Left ventricle myocardium inferior (tissue), 1 donor: ENCODE results near the gene CAMK2A. TPM values are rescaled to one million over a fixed set of nuclear protein-coding genes. Genes with fewer than 3 reads are reported as not detected.

Experiments
- DNase-seq: peaks from one replicate; pipeline ENCODE4 v3.0.0-alpha.2; 2020
- H3K27ac ChIP-seq: fragments of 200-600 bp; replicated peaks from 2 replicates; pipeline ENCODE4 v1.8.0; 2021
- H3K27me3 ChIP-seq: fragments of 200-600 bp; 2 replicates; pipeline ENCODE4 v1.8.0; 2021; ENCODE audit warnings: low read depth
- H3K36me3 ChIP-seq: fragments of 200-600 bp; 2 replicates; pipeline ENCODE4 v1.8.0; 2021
- H3K4me1 ChIP-seq: fragments of 200-600 bp; 2 replicates; pipeline ENCODE4 v1.8.0; 2021
- H3K4me3 ChIP-seq: fragments of 200-600 bp; 2 replicates; pipeline ENCODE4 v1.8.0; 2021; ENCODE audit warnings: mild to moderate bottlenecking, moderate library complexity
- H3K9me3 ChIP-seq: fragments of 200-600 bp; replicated peaks from 2 replicates; pipeline ENCODE4 v1.8.0; 2021
- intact Hi-C: fragments of 100-400 bp; cut with micrococcal nuclease; formaldehyde crosslinking; loops from one replicate; pipeline ENCODE4 v1.11.0; 2022
- total RNA-seq: library from RNA; stranded (reverse); fragmentation: NEBNext Ultra II Directional; extraction: Animal tissue kit (Norgen Biotek cat#: 25700); gene quantifications from one replicate; pipeline ENCODE4 v1.2.1, GENCODE V29; 2021
- TF ChIP-seq, protein P1 (sequence below): fragments of 200-600 bp; IDR thresholded peaks from 2 replicates; pipeline ENCODE4 v1.8.0; 2021; ENCODE audit warnings: antibody characterized with exemption, mild to moderate bottlenecking, borderline replicate concordance
- donor health status: DM: no; HTN: yes; CAD: no; lungs with severe emphysema.

Gene CAMK2A
- total RNA-seq, 1 donor from 2014 or later = 19.4 TPM

- intact Hi-C loops = no loop called here
- DNase-seq = no peak
- no peaks in the 10 kb centered on the region for H3K36me3 ChIP-seq
- no peaks in the 10 kb centered on the region for H3K9me3 ChIP-seq
- no peak overlapping the region for H3K4me3 ChIP-seq
- TF ChIP-seq, protein P1, sequence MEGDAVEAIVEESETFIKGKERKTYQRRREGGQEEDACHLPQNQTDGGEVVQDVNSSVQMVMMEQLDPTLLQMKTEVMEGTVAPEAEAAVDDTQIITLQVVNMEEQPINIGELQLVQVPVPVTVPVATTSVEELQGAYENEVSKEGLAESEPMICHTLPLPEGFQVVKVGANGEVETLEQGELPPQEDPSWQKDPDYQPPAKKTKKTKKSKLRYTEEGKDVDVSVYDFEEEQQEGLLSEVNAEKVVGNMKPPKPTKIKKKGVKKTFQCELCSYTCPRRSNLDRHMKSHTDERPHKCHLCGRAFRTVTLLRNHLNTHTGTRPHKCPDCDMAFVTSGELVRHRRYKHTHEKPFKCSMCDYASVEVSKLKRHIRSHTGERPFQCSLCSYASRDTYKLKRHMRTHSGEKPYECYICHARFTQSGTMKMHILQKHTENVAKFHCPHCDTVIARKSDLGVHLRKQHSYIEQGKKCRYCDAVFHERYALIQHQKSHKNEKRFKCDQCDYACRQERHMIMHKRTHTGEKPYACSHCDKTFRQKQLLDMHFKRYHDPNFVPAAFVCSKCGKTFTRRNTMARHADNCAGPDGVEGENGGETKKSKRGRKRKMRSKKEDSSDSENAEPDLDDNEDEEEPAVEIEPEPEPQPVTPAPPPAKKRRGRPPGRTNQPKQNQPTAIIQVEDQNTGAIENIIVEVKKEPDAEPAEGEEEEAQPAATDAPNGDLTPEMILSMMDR = no peak
- H3K27ac ChIP-seq = no peak overlapping the region
- peaks cover 31% of the 10 kb centered on the region for H3K4me1 ChIP-seq
- no peaks in the 10 kb centered on the region for H3K27me3 ChIP-seq
Observed at GRCh38 chr5:150246429-150246828, 43.1 kb downstream of the CAMK2A start.

- Histone ChIP-seq H3K36me3 (no peaks in the 10 kb centered on the region), H3K4me3 (peak overlapping the region; percentile 60), H3K4me1 (peaks cover 31% of the 10 kb centered on the region), H3K27ac (peak overlapping the region; percentile 73), H3K27me3 (no peaks in the 10 kb centered on the region), H3K9me3 (no peaks in the 10 kb centered on the region)
- DNase-seq = no peak
- intact Hi-C loops = no loop called here
- TF ChIP-seq, protein P1 = no peak
Observed at GRCh38 chr5:150245808-150246207, 43.8 kb downstream of the CAMK2A start.

DNA sequence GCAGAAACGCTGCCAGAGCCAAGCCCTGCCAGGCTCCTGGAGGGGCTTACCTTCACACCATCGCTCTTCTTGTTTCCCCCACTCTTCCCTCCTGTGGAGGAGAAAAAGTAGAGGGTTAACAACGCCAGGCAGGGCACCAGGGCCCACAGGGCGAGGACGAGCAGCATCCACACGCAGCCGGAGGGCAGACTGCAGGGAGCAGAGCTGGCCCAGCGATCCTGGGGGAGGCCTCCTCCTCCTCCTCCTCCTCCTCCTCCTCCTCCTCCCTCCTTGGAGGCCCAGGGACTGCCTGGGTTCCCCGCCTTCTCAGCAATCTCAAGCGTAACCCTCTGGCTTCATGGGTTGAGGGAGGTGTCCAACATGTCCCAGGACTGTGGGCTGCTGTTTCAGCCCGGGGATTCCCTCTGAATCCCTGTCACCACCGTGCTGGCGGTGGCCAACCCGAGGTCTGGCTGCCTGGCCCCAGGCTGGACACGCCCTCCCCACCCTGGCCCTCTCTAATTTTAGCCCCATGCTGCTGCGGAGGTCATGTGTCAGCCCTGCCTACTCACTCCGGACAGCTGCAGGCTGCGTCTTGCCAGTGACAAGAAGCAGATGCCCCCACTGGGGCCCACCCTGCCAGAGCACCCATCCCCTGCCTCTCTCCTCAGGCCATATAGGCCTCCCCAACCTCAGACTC lies 44.3 kb downstream of the CAMK2A start:
- Histone ChIP-seq H3K36me3 (no peaks in the 10 kb centered on the region), H3K27me3 (no peaks in the 10 kb centered on the region), H3K9me3 (no peaks in the 10 kb centered on the region), H3K27ac (peak overlapping the region; percentile 73), H3K4me1 (peaks cover 31% of the 10 kb centered on the region), H3K4me3 (peak overlapping the region; percentile 60)
- intact Hi-C loops = no loop called here
- DNase-seq = peak; percentile 74
- TF ChIP-seq, protein P1 = no peak

DNA sequence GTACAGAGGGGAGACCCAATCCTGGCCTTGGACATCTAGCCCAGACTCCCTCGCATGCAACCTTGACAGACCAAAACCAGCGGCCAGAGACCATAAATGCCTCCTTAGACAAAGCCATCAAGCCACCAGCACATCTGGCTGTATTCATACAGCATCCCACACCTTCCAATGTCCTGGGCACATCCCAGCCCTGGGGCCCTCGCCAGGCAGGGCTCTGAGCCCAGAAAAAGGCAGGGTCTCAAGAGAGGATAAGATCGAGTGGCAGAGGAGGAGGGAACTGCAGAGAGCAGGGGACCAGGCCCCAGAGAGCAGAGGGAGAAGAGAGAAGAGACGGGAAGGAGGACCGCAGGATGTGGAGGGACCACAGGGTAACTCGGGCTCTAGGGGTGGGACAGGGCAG lies 45.4 kb downstream of the CAMK2A start:
- Histone ChIP-seq H3K4me1 (peaks cover 31% of the 10 kb centered on the region), H3K4me3 (peak overlapping the region; percentile 60), H3K9me3 (no peaks in the 10 kb centered on the region), H3K36me3 (no peaks in the 10 kb centered on the region), H3K27me3 (no peaks in the 10 kb centered on the region), H3K27ac (no peak overlapping the region)
- no peak for DNase-seq
- intact Hi-C loops = no loop called here
- TF ChIP-seq, protein P1 = no peak

DNA sequence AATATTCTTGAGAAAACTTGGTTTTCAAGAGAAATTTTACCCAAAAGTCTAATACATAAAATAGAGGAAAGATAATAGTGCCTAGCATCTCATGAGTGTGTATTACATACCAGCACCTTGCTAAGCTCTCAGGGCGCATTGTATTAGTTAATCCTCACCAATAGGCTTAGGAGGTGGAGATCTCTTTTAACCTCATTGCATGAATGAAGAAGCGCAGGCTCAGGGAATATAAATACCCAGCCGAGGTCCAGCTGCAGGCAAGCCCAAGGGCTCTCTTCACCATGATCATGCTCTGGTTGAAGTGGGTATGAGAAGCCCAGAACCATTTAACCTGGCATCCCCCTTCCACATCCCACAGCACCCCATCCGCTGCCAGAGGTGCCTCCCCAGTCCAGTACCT lies 46.0 kb downstream of the CAMK2A start:
- intact Hi-C loops = no loop called here
- Histone ChIP-seq H3K9me3 (no peaks in the 10 kb centered on the region), H3K27ac (no peak overlapping the region), H3K4me3 (no peak overlapping the region), H3K36me3 (no peaks in the 10 kb centered on the region), H3K4me1 (peaks cover 31% of the 10 kb centered on the region), H3K27me3 (no peaks in the 10 kb centered on the region)
- no peak for DNase-seq
- TF ChIP-seq, protein P1 = no peak
